PC-3 (cell line): ENCODE measurements around the gene GPC5. TPM values are rescaled to one million over a fixed set of nuclear protein-coding genes. Genes with fewer than 3 reads are reported as not detected.

Source experiments
- ATAC-seq: fragments of 200-7000 bp; cut with Tn5 transposase; 2 replicates; pipeline ENCODE4 v1.9.1; 2020; ENCODE audit warnings: mild to moderate bottlenecking, moderate library complexity
- BruUV-seq: library from RNA; stranded (reverse); fragments of 400-500 nt; replicated peaks from 2 replicates; lab custom pipeline; 2021; lab: Mats Ljungman, UMichigan
- CTCF ChIA-PET: fragments of 300-600 bp; sonication (Branson Sonifier 250); formaldehyde crosslinking; loops from one replicate; lab custom pipeline; 2022; ENCODE audit warnings: antibody characterized with exemption; lab: Charles Lee
- POLR2A ChIA-PET: fragments of 300-600 bp; sonication (Branson Sonifier 250); formaldehyde crosslinking; loops from one replicate; lab custom pipeline; 2022; ENCODE audit warnings: antibody characterized with exemption; ENCODE audit not compliant: unreplicated experiment; lab: Charles Lee
- DNase-seq: peaks from one replicate; pipeline ENCODE4 v3.0.0-alpha.2; 2015
- H2AFZ ChIP-seq: fragments of 300-600 bp; sonication (generic); 2 replicates; pipeline ENCODE4 v1.6.0; 2016; ENCODE audit warnings: antibody characterized with exemption, low read length
- H3F3A ChIP-seq: fragments of 300-600 bp; sonication (generic); one replicate; pipeline ENCODE4 v1.6.0; 2017; ENCODE audit warnings: antibody characterized with exemption, low read length, control low read depth, mild to moderate bottlenecking; ENCODE audit not compliant: unreplicated experiment
- H3K27ac ChIP-seq: fragments of 300-600 bp; sonication (generic); 2 replicates; pipeline ENCODE4 v1.5.1; 2016; ENCODE audit warnings: mild to moderate bottlenecking, low read length
- H3K27me3 ChIP-seq: fragments of 300-600 bp; sonication (generic); 2 replicates; pipeline ENCODE4 v1.6.1; 2016; ENCODE audit warnings: low read length, mixed read lengths
- H3K36me3 ChIP-seq: fragments of 300-600 bp; sonication (generic); 2 replicates; pipeline ENCODE4 v1.6.1; 2016; ENCODE audit warnings: low read depth, mixed run types, low read length, mixed read lengths
- H3K4me1 ChIP-seq: fragments of 300-600 bp; sonication (generic); 2 replicates; pipeline ENCODE4 v1.5.1; 2016; ENCODE audit warnings: low read length; ENCODE audit not compliant: insufficient read depth
- H3K4me2 ChIP-seq: fragments of 300-600 bp; sonication (generic); 2 replicates; pipeline ENCODE4 v1.6.0; 2016; ENCODE audit warnings: low read length
- H3K4me3 ChIP-seq: fragments of 300-600 bp; sonication (generic); 2 replicates; pipeline ENCODE4 v1.5.1; 2016; ENCODE audit warnings: mild to moderate bottlenecking, low read length, mixed read lengths
- H3K79me2 ChIP-seq: fragments of 300-600 bp; sonication (generic); 2 replicates; pipeline ENCODE4 v1.6.1; 2017; ENCODE audit warnings: low read length, mixed read lengths
- H3K9ac ChIP-seq: fragments of 300-600 bp; sonication (generic); 2 replicates; pipeline ENCODE4 v1.6.0; 2016; ENCODE audit warnings: mild to moderate bottlenecking, low read length
- H3K9me2 ChIP-seq: fragments of 300-600 bp; sonication (generic); replicated peaks from 2 replicates; pipeline ENCODE4 v1.6.1; 2016; ENCODE audit warnings: mixed run types, low read length, mixed read lengths
- H3K9me3 ChIP-seq: fragments of 300-600 bp; sonication (generic); 2 replicates; pipeline ENCODE4 v1.6.1; 2016; ENCODE audit warnings: low read length, mixed read lengths
- H4K20me1 ChIP-seq: fragments of 300-600 bp; sonication (generic); 2 replicates; pipeline ENCODE4 v1.6.1; 2016; ENCODE audit warnings: low read length, mixed read lengths
- EZH2 ChIP-seq: fragments of 300-600 bp; sonication (generic); IDR thresholded peaks from one replicate; pipeline ENCODE4 v1.6.1; 2017; ENCODE audit warnings: antibody characterized with exemption, mild to moderate bottlenecking, low read length; ENCODE audit not compliant: unreplicated experiment
- EZH2phosphoT487 ChIP-seq: fragments of 300-600 bp; sonication (generic); IDR thresholded peaks from 2 replicates; pipeline ENCODE4 v1.6.1; 2018; ENCODE audit warnings: mild to moderate bottlenecking, antibody characterized with exemption, low read length, borderline replicate concordance
- intact Hi-C: fragments of 100-400 bp; cut with micrococcal nuclease; formaldehyde crosslinking; loops from 2 replicates; pipeline ENCODE4 v1.9.0; 2023
- total RNA-seq: library from RNA; depleted of rRNA; stranded (reverse); fragments of >200 nt; gene quantifications from 2 replicates; pipeline ENCODE4 v1.2.3, GENCODE V29; 2014
- TF ChIP-seq, protein P1 (sequence below): fragments of 300-600 bp; sonication (generic); conservative IDR thresholded peaks from 2 replicates; pipeline ENCODE4 v1.5.1; 2017; ENCODE audit warnings: antibody characterized with exemption, low read depth, mild to moderate bottlenecking, low read length

GPC5 gene
- total RNA-seq, 1 experiment from 2014 or later = not detected

- Histone ChIP-seq H3K9me2 (no peaks in the 10 kb centered on the region), H3K4me2 (no peak overlapping the region), H3K9me3 (no peaks in the 10 kb centered on the region), H2AFZ (no peak overlapping the region), H3F3A (no peaks in the 10 kb centered on the region), H3K4me3 (no peak overlapping the region), H3K79me2 (no peaks in the 10 kb centered on the region), H3K4me1 (no peaks in the 10 kb centered on the region), H3K27ac (no peak overlapping the region), H3K27me3 (no peaks in the 10 kb centered on the region), H3K9ac (no peak overlapping the region), H3K36me3 (no peaks in the 10 kb centered on the region), H4K20me1 (no peaks in the 10 kb centered on the region)
- intact Hi-C loops = no loop called here
- ChIA-PET CTCF (no interaction called here), POLR2A (no interaction called here)
- no peak for DNase-seq
- ATAC-seq = no peak
- no peak for TF ChIP-seq EZH2
- TF ChIP-seq, protein P1, sequence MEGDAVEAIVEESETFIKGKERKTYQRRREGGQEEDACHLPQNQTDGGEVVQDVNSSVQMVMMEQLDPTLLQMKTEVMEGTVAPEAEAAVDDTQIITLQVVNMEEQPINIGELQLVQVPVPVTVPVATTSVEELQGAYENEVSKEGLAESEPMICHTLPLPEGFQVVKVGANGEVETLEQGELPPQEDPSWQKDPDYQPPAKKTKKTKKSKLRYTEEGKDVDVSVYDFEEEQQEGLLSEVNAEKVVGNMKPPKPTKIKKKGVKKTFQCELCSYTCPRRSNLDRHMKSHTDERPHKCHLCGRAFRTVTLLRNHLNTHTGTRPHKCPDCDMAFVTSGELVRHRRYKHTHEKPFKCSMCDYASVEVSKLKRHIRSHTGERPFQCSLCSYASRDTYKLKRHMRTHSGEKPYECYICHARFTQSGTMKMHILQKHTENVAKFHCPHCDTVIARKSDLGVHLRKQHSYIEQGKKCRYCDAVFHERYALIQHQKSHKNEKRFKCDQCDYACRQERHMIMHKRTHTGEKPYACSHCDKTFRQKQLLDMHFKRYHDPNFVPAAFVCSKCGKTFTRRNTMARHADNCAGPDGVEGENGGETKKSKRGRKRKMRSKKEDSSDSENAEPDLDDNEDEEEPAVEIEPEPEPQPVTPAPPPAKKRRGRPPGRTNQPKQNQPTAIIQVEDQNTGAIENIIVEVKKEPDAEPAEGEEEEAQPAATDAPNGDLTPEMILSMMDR = no peak
- TF ChIP-seq EZH2phosphoT487 = no peak
- no TSS peak for BruUV-seq
These were observed 644.1 kb downstream of the GPC5 start for GRCh38 chr13:92042522-92042921.

GRCh38 chr13:92044351-92044750 is 645.9 kb downstream of the GPC5 start:
- BruUV-seq = no TSS peak
- no peaks in the 10 kb centered on the region for H3K9me3 ChIP-seq
- no peak overlapping the region for H3K27ac ChIP-seq
- intact Hi-C loops = no loop called here
- H3K79me2 ChIP-seq = no peaks in the 10 kb centered on the region
- CTCF ChIA-PET = no interaction called here
- no peaks in the 10 kb centered on the region for H3K36me3 ChIP-seq
- no peak for TF ChIP-seq EZH2phosphoT487
- TF ChIP-seq, protein P1 = no peak
- TF ChIP-seq EZH2 = no peak
- no peaks in the 10 kb centered on the region for H4K20me1 ChIP-seq
- no peaks in the 10 kb centered on the region for H3F3A ChIP-seq
- no peaks in the 10 kb centered on the region for H3K27me3 ChIP-seq
- no peak overlapping the region for H3K4me3 ChIP-seq
- H3K4me1 ChIP-seq = no peaks in the 10 kb centered on the region
- ATAC-seq (no peak), DNase-seq (no peak)
- H3K4me2 ChIP-seq = no peak overlapping the region
- H3K9ac ChIP-seq = no peak overlapping the region
- POLR2A ChIA-PET = no interaction called here
- H2AFZ ChIP-seq = no peak overlapping the region
- no peaks in the 10 kb centered on the region for H3K9me2 ChIP-seq

GRCh38 chr13:92054389-92054788 is 656.0 kb downstream of the GPC5 start:
- CTCF ChIA-PET = no interaction called here
- no peaks in the 10 kb centered on the region for H3K79me2 ChIP-seq
- H3K27ac ChIP-seq = no peak overlapping the region
- BruUV-seq = no TSS peak
- POLR2A ChIA-PET = no interaction called here
- no peaks in the 10 kb centered on the region for H3K27me3 ChIP-seq
- H3K4me3 ChIP-seq = no peak overlapping the region
- no peak overlapping the region for H3K9ac ChIP-seq
- H3K36me3 ChIP-seq = no peaks in the 10 kb centered on the region
- DNase-seq (no peak), ATAC-seq (no peak)
- H2AFZ ChIP-seq = no peak overlapping the region
- H3F3A ChIP-seq = no peaks in the 10 kb centered on the region
- no peak for TF ChIP-seq EZH2
- TF ChIP-seq, protein P1 = no peak
- no peak for TF ChIP-seq EZH2phosphoT487
- H3K4me2 ChIP-seq = no peak overlapping the region
- no peaks in the 10 kb centered on the region for H3K9me2 ChIP-seq
- intact Hi-C loops = no loop called here
- no peaks in the 10 kb centered on the region for H4K20me1 ChIP-seq
- H3K9me3 ChIP-seq = no peaks in the 10 kb centered on the region
- H3K4me1 ChIP-seq = no peaks in the 10 kb centered on the region
